SK-N-SH treated with all-trans-retinoic acid at 6 μM for 48 hours (cell line): Measurements from ENCODE around the gene LHFPL6.

Experiments
- ATAC-seq: fragments of 200-7000 bp; cut with Tn5 transposase; 3 replicates; pipeline ENCODE4 v1.9.1; 2020; ENCODE audit warnings: mild to moderate bottlenecking, moderate library complexity
- ARNTL ChIP-seq: fragments of 450-650 bp; formaldehyde crosslinking; IDR thresholded peaks from 2 replicates; pipeline ENCODE4 v1.5.0; 2020; ENCODE audit warnings: low read depth, mild to moderate bottlenecking, moderate library complexity, borderline replicate concordance
- BACH2 ChIP-seq: fragments of 250-450 bp; sonication (Bioruptor Pico); IDR thresholded peaks from 2 replicates; pipeline ENCODE4 v1.9.0; 2021; ENCODE audit warnings: mild to moderate bottlenecking, borderline replicate concordance
- CREB5 ChIP-seq: fragments of 250-450 bp; sonication (Bioruptor Pico); IDR thresholded peaks from 2 replicates; pipeline ENCODE4 v1.5.1; 2020; ENCODE audit warnings: low read depth, mild to moderate bottlenecking, moderate library complexity
- CSDC2 ChIP-seq: fragments of 250-450 bp; sonication (Bioruptor Pico); IDR thresholded peaks from 2 replicates; pipeline ENCODE4 v1.5.0; 2020; ENCODE audit warnings: mild to moderate bottlenecking, moderate library complexity
- ESRRG ChIP-seq: fragments of 250-450 bp; sonication (Bioruptor Pico); IDR thresholded peaks from 2 replicates; pipeline ENCODE4 v1.6.1; 2021; ENCODE audit warnings: mild to moderate bottlenecking
- GLIS3 ChIP-seq: fragments of 250-450 bp; sonication (Bioruptor Pico); IDR thresholded peaks from 2 replicates; pipeline ENCODE4 v1.5.0; 2020; ENCODE audit warnings: mild to moderate bottlenecking, moderate library complexity
- ISL1 ChIP-seq: fragments of 250-450 bp; sonication (Bioruptor Pico); IDR thresholded peaks from 2 replicates; pipeline ENCODE4 v2.1.2; 2022; ENCODE audit warnings: mild to moderate bottlenecking, moderate library complexity
- OSR1 ChIP-seq: fragments of 250-450 bp; sonication (Bioruptor Pico); IDR thresholded peaks from 2 replicates; pipeline ENCODE4 v1.8.0; 2022; ENCODE audit warnings: moderate library complexity, mild to moderate bottlenecking, inconsistent platforms
- PATZ1 ChIP-seq: fragments of 250-450 bp; sonication (Bioruptor Pico); IDR thresholded peaks from 2 replicates; pipeline ENCODE4 v1.8.0; 2020; ENCODE audit warnings: mild to moderate bottlenecking, moderate library complexity, borderline replicate concordance
- POU6F1 ChIP-seq: fragments of 250-450 bp; sonication (Bioruptor Pico); IDR thresholded peaks from 2 replicates; pipeline ENCODE4 v1.8.0; 2021; ENCODE audit warnings: low read depth, mild to moderate bottlenecking, moderate library complexity, borderline replicate concordance
- PPARA ChIP-seq: fragments of 250-450 bp; sonication (Bioruptor Pico); IDR thresholded peaks from 2 replicates; pipeline ENCODE4 v1.5.0; 2020; ENCODE audit warnings: mild to moderate bottlenecking, borderline replicate concordance
- RARB ChIP-seq: fragments of 250-450 bp; sonication (Bioruptor Pico); IDR thresholded peaks from 2 replicates; pipeline ENCODE4 v1.8.0; 2021; ENCODE audit warnings: mild to moderate bottlenecking, moderate library complexity
- SNAI2 ChIP-seq: fragments of 250-450 bp; sonication (Bioruptor Pico); IDR thresholded peaks from 2 replicates; pipeline ENCODE4 v1.5.0; 2020; ENCODE audit warnings: mild to moderate bottlenecking, moderate library complexity
- TCF4 ChIP-seq: fragments of 250-450 bp; sonication (Bioruptor Pico); IDR thresholded peaks from 2 replicates; pipeline ENCODE4 v1.8.0; 2021; ENCODE audit warnings: mild to moderate bottlenecking, moderate library complexity, borderline replicate concordance
- TOX ChIP-seq: fragments of 250-450 bp; sonication (Bioruptor Pico); IDR thresholded peaks from 2 replicates; pipeline ENCODE4 v1.8.0; 2021; ENCODE audit warnings: mild to moderate bottlenecking, moderate library complexity, borderline replicate concordance
- TSHZ2 ChIP-seq: fragments of 250-450 bp; sonication (Bioruptor Pico); IDR thresholded peaks from 2 replicates; pipeline ENCODE4 v1.5.0; 2020; ENCODE audit warnings: mild to moderate bottlenecking, moderate library complexity
- ZC3H10 ChIP-seq: fragments of 250-450 bp; sonication (Bioruptor Pico); IDR thresholded peaks from 2 replicates; pipeline ENCODE4 v1.5.1; 2021; ENCODE audit warnings: mild to moderate bottlenecking, moderate library complexity
- ZFP3 ChIP-seq: fragments of 250-450 bp; sonication (Bioruptor Pico); IDR thresholded peaks from 2 replicates; pipeline ENCODE4 v1.5.0; 2020; ENCODE audit warnings: mild to moderate bottlenecking, moderate library complexity
- ZFP30 ChIP-seq: fragments of 450-650 bp; formaldehyde crosslinking; IDR thresholded peaks from 2 replicates; pipeline ENCODE4 v1.5.0; 2022; ENCODE audit warnings: mild to moderate bottlenecking, moderate library complexity
- ZNF565 ChIP-seq: fragments of 450-650 bp; formaldehyde crosslinking; conservative IDR thresholded peaks from 2 replicates; pipeline ENCODE4 v1.5.0; 2020; ENCODE audit warnings: low read depth, mild to moderate bottlenecking, moderate library complexity
- ZNF70 ChIP-seq: fragments of 450-650 bp; formaldehyde crosslinking; IDR thresholded peaks from 2 replicates; pipeline ENCODE4 v1.5.0; 2020; ENCODE audit warnings: mild to moderate bottlenecking, moderate library complexity

Gene LHFPL6

GRCh38 chr13:39419068-39419467, 183.9 kb downstream of the LHFPL6 start:
- TF ChIP-seq TCF4 (CRISPR knock-in tag) (no peak), RARB (no peak), ZNF565 (CRISPR knock-in tag) (no peak), POU6F1 (CRISPR knock-in tag) (no peak), BACH2 (CRISPR knock-in tag) (no peak), CSDC2 (CRISPR knock-in tag) (no peak), TSHZ2 (CRISPR knock-in tag) (no peak), OSR1 (CRISPR knock-in tag) (no peak), ZNF70 (no peak), ESRRG (CRISPR knock-in tag) (no peak)
- ATAC-seq, result no peak

- TF ChIP-seq CREB5 (CRISPR knock-in tag) (no peak), SNAI2 (CRISPR knock-in tag) (no peak), TOX (no peak), ZFP3 (no peak), POU6F1 (CRISPR knock-in tag) (no peak), TSHZ2 (CRISPR knock-in tag) (no peak), ZC3H10 (CRISPR knock-in tag) (no peak), CSDC2 (CRISPR knock-in tag) (no peak), GLIS3 (CRISPR knock-in tag) (no peak), ZFP30 (no peak), ARNTL (no peak), ESRRG (CRISPR knock-in tag) (no peak), PPARA (CRISPR knock-in tag) (no peak), TCF4 (CRISPR knock-in tag) (no peak), ZNF70 (no peak), ZNF565 (CRISPR knock-in tag) (no peak)
- TF ChIP-seq, all 23 proteins: peak for 0
- no peak for ATAC-seq
Measured at GRCh38 chr13:39418424-39418823, 184.6 kb downstream of the LHFPL6 start.

- peak; percentile 65 for ATAC-seq
- no peak for TF ChIP-seq GLIS3 (CRISPR knock-in tag)
- no peak for TF ChIP-seq RARB
- TF ChIP-seq ZFP30, result no peak
- no peak for TF ChIP-seq ISL1
- TF ChIP-seq TOX, result no peak
- no peak for TF ChIP-seq SNAI2 (CRISPR knock-in tag)
- TF ChIP-seq CREB5 (CRISPR knock-in tag), result no peak
- TF ChIP-seq PATZ1 (CRISPR knock-in tag), result no peak
- no peak for TF ChIP-seq TSHZ2 (CRISPR knock-in tag)
- TF ChIP-seq CSDC2 (CRISPR knock-in tag), result no peak
- no peak for TF ChIP-seq ZNF70
Measured at GRCh38 chr13:39417643-39418042, 185.3 kb downstream of the LHFPL6 start.
